ENCODE measurements around the gene VNN1.

The VNN1 gene

DNA sequence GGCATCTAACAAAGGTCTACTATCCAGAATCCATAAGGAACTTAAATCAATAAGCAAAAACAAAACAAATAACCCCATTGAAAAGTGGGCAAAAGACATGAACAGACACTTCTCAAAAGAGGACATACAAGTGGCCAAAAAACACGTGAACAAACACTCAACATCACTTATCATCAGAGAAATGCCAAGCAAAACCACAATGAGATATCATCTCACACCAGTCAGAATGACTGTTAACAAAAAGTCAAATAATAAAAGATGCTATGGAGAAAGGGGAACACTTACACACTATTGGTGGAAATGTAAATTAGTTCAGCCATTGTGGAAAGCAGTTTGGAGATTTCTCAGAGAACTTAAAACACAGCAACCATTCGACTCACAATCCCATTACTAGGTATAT is 19.4 kb upstream of the VNN1 start:
- Histone ChIP-seq H3K9me3 (ENCODE audit: insufficient read depth, low read length) (no peaks in the 10 kb centered on the region), H2AFZ (ENCODE audit: low read depth, low read length, severe bottlenecking) (no peak overlapping the region), H3K4me3 (ENCODE audit: insufficient read depth, low read length, poor library complexity, severe bottlenecking) (no peak overlapping the region), H3K79me2 (ENCODE audit: insufficient read depth, low read length) (no peaks in the 10 kb centered on the region), H3K27me3 (ENCODE audit: low read length) (no peaks in the 10 kb centered on the region), H3F3A (ENCODE audit: insufficient read depth) (no peaks in the 10 kb centered on the region), H3K4me2 (ENCODE audit: low read depth, low read length, poor library complexity, severe bottlenecking) (no peak overlapping the region), H3K9ac (ENCODE audit: low read length) (no peak overlapping the region), H3K9me2 (replicated peaks; ENCODE audit: insufficient read depth, low read length) (no peaks in the 10 kb centered on the region), H3K27ac (ENCODE audit: low read depth, low read length) (no peak overlapping the region), H4K20me1 (ENCODE audit: low read depth, low read length) (no peaks in the 10 kb centered on the region), H3K36me3 (ENCODE audit: low read length) (no peaks in the 10 kb centered on the region)
- TF ChIP-seq EZH2phosphoT487 (conservative IDR thresholded peaks at IDR 0.05; ENCODE audit: low read length), result no peak
- TF ChIP-seq, protein P1, sequence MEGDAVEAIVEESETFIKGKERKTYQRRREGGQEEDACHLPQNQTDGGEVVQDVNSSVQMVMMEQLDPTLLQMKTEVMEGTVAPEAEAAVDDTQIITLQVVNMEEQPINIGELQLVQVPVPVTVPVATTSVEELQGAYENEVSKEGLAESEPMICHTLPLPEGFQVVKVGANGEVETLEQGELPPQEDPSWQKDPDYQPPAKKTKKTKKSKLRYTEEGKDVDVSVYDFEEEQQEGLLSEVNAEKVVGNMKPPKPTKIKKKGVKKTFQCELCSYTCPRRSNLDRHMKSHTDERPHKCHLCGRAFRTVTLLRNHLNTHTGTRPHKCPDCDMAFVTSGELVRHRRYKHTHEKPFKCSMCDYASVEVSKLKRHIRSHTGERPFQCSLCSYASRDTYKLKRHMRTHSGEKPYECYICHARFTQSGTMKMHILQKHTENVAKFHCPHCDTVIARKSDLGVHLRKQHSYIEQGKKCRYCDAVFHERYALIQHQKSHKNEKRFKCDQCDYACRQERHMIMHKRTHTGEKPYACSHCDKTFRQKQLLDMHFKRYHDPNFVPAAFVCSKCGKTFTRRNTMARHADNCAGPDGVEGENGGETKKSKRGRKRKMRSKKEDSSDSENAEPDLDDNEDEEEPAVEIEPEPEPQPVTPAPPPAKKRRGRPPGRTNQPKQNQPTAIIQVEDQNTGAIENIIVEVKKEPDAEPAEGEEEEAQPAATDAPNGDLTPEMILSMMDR (IDR thresholded peaks at IDR 0.05; ENCODE audit: insufficient read depth, low read length, poor library complexity, severe bottlenecking), result no peak

DNA sequence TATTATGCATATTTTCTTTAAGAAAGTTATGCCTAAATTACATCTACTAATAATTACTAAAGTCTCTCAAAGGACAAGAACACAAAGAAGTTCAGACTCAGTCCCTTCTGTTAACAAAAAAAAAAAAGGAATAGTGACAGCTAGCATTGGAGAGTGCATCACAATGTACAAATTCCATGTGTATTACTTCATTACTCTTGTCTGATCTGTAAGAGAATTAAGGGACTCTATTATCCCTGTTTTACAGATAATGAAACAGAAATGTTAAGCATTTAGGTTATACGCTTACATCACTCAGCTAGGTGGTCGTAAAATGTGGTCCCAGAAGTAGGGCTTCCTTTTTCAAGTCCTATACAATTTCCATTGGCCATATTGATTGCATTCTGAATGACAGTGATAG is 17.2 kb upstream of the VNN1 start:
- no peak overlapping the region for H2AFZ ChIP-seq (ENCODE audit: low read depth, low read length, severe bottlenecking)
- no peaks in the 10 kb centered on the region for H3K36me3 ChIP-seq (ENCODE audit: low read length)
- no peaks in the 10 kb centered on the region for H3K9me3 ChIP-seq (ENCODE audit: insufficient read depth, low read length)
- H3K27ac ChIP-seq (ENCODE audit: low read depth, low read length), result no peak overlapping the region
- H3K9ac ChIP-seq (ENCODE audit: low read length), result no peak overlapping the region
- no peaks in the 10 kb centered on the region for H3K27me3 ChIP-seq (ENCODE audit: low read length)
- H3K4me3 ChIP-seq (ENCODE audit: insufficient read depth, low read length, poor library complexity, severe bottlenecking), result no peak overlapping the region
- no peaks in the 10 kb centered on the region for H4K20me1 ChIP-seq (ENCODE audit: low read depth, low read length)
- no peak overlapping the region for H3K4me2 ChIP-seq (ENCODE audit: low read depth, low read length, poor library complexity, severe bottlenecking)
- TF ChIP-seq, protein P1 (IDR thresholded peaks at IDR 0.05; ENCODE audit: insufficient read depth, low read length, poor library complexity, severe bottlenecking), result no peak
- TF ChIP-seq EZH2phosphoT487 (conservative IDR thresholded peaks at IDR 0.05; ENCODE audit: low read length), result no peak
- no peaks in the 10 kb centered on the region for H3K9me2 ChIP-seq (replicated peaks; ENCODE audit: insufficient read depth, low read length)
- H3F3A ChIP-seq (ENCODE audit: insufficient read depth), result no peaks in the 10 kb centered on the region
- no peaks in the 10 kb centered on the region for H3K79me2 ChIP-seq (ENCODE audit: insufficient read depth, low read length)

DNA sequence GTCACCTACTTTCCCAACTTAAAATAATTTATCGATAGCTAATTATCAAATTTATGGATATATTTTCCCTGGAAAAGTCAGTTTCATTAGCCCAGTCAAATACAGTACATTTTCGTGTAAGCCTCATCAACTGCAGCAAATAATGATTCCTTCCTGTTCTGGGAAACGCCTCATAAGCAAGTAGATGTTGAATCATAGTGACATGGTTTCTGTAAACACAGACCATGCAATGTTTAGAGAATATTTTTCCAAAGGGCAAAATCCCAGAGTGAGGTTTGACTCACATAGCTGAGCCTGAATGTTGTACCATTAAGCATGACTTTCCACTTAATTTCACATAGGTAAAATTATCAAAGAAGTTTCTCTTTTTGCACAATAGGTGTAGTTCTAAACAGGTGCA is 16.7 kb upstream of the VNN1 start:
- no peak overlapping the region for H3K4me2 ChIP-seq (ENCODE audit: low read depth, low read length, poor library complexity, severe bottlenecking)

More for the DNA sequence above, 16.7 kb upstream of the VNN1 start:
- TF ChIP-seq EZH2phosphoT487 (conservative IDR thresholded peaks at IDR 0.05; ENCODE audit: low read length), result no peak
- TF ChIP-seq, protein P1 (IDR thresholded peaks at IDR 0.05; ENCODE audit: insufficient read depth, low read length, poor library complexity, severe bottlenecking), result no peak
- H3F3A ChIP-seq (ENCODE audit: insufficient read depth), result no peaks in the 10 kb centered on the region
- H3K27ac ChIP-seq (ENCODE audit: low read depth, low read length), result no peak overlapping the region
- H3K36me3 ChIP-seq (ENCODE audit: low read length), result no peaks in the 10 kb centered on the region
- H3K9ac ChIP-seq (ENCODE audit: low read length), result no peak overlapping the region
- H4K20me1 ChIP-seq (ENCODE audit: low read depth, low read length), result no peaks in the 10 kb centered on the region
- no peak overlapping the region for H3K4me3 ChIP-seq (ENCODE audit: insufficient read depth, low read length, poor library complexity, severe bottlenecking)
- H3K9me3 ChIP-seq (ENCODE audit: insufficient read depth, low read length), result no peaks in the 10 kb centered on the region
- no peaks in the 10 kb centered on the region for H3K9me2 ChIP-seq (replicated peaks; ENCODE audit: insufficient read depth, low read length)
- H3K79me2 ChIP-seq (ENCODE audit: insufficient read depth, low read length), result no peaks in the 10 kb centered on the region
- no peak overlapping the region for H2AFZ ChIP-seq (ENCODE audit: low read depth, low read length, severe bottlenecking)
- H3K27me3 ChIP-seq (ENCODE audit: low read length), result no peaks in the 10 kb centered on the region

All from SU-DHL-6 (cell line).